MM.1S (cell line): Measurements from ENCODE around the gene GOLIM4.

Source experiments
- CTCF ChIP-seq: fragments of 300-600 bp; sonication (generic); IDR thresholded peaks from 2 replicates; pipeline ENCODE4 v1.5.1; 2016; ENCODE audit warnings: antibody characterized with exemption, low read length, mixed read lengths
- EZH2 ChIP-seq: fragments of 300-600 bp; sonication (generic); optimal IDR thresholded peaks from 2 replicates; pipeline ENCODE3; 2017; ENCODE audit warnings: low read depth, mild to moderate bottlenecking, antibody characterized with exemption, low read length, mixed read lengths
- EZH2phosphoT487 ChIP-seq: fragments of 300-600 bp; sonication (generic); IDR thresholded peaks from 2 replicates; pipeline ENCODE4 v1.6.1; 2018; ENCODE audit warnings: antibody characterized with exemption, low read length

GRCh38 chr3:168077091-168077490 lies 18.6 kb downstream of the GOLIM4 start:
- TF ChIP-seq EZH2 (no peak), CTCF (no peak), EZH2phosphoT487 (no peak)
